WTC11 (cell line): Measurements from ENCODE around the gene UBE4A.

Experiments
- ATF3 ChIP-seq: sonication (generic); formaldehyde crosslinking; conservative IDR thresholded peaks from 2 replicates; pipeline ENCODE4 v1.8.1; 2022; ENCODE audit warnings: mild to moderate bottlenecking, missing genetic modification reagents
- CTCF ChIP-seq: fragments of 200-600 bp; IDR thresholded peaks from 2 replicates; pipeline ENCODE4 v1.8.0; 2022; ENCODE audit warnings: antibody characterized with exemption
- ELF4 ChIP-seq: sonication (generic); formaldehyde crosslinking; IDR thresholded peaks from 2 replicates; pipeline ENCODE4 v1.8.1; 2022; ENCODE audit warnings: low read depth, mild to moderate bottlenecking, moderate library complexity, missing genetic modification reagents
- FOXP1 ChIP-seq: sonication (generic); formaldehyde crosslinking; IDR thresholded peaks from 2 replicates; pipeline ENCODE4 v1.8.0; 2022; ENCODE audit warnings: missing genetic modification reagents, mild to moderate bottlenecking, moderate library complexity, borderline replicate concordance
- FOXP4 ChIP-seq: sonication (generic); formaldehyde crosslinking; IDR thresholded peaks from 2 replicates; pipeline ENCODE4 v1.8.0; 2022; ENCODE audit warnings: mild to moderate bottlenecking, missing genetic modification reagents
- GTF2I ChIP-seq: fragments of 250-450 bp; sonication (Bioruptor Pico); conservative IDR thresholded peaks from 2 replicates; pipeline ENCODE4 v1.4.0; 2021; ENCODE audit warnings: mild to moderate bottlenecking
- IRF2 ChIP-seq: sonication (generic); formaldehyde crosslinking; IDR thresholded peaks from 2 replicates; pipeline ENCODE4 v1.8.0; 2022; ENCODE audit warnings: low read depth, missing genetic modification reagents, borderline replicate concordance
- KAT7 ChIP-seq: sonication (generic); formaldehyde crosslinking; IDR thresholded peaks from 2 replicates; pipeline ENCODE4 v1.8.1; 2023; ENCODE audit warnings: missing genetic modification reagents, mild to moderate bottlenecking, borderline replicate concordance
- PREB ChIP-seq: sonication (generic); formaldehyde crosslinking; IDR thresholded peaks from 2 replicates; pipeline ENCODE4 v1.8.1; 2022; ENCODE audit warnings: mild to moderate bottlenecking, missing genetic modification reagents, moderate library complexity, borderline replicate concordance
- STAT6 ChIP-seq: sonication (generic); formaldehyde crosslinking; conservative IDR thresholded peaks from 2 replicates; pipeline ENCODE4 v1.8.1; 2023; ENCODE audit warnings: mild to moderate bottlenecking, low read depth, missing genetic modification reagents, moderate library complexity
- USF2 ChIP-seq: sonication (generic); formaldehyde crosslinking; IDR thresholded peaks from 2 replicates; pipeline ENCODE4 v1.8.1; 2023; ENCODE audit warnings: mild to moderate bottlenecking, missing genetic modification reagents, moderate library complexity
- ZNF263 ChIP-seq: sonication (generic); formaldehyde crosslinking; IDR thresholded peaks from 2 replicates; pipeline ENCODE4 v1.8.1; 2022; ENCODE audit warnings: low read depth, mild to moderate bottlenecking, moderate library complexity, missing genetic modification reagents

GRCh38 chr11:118410055-118410745 is 50.8 kb downstream of the UBE4A start:
- no peak for TF ChIP-seq CTCF
- TF ChIP-seq ELF4, result no peak
- TF ChIP-seq ZNF263 (CRISPR knock-in tag), result no peak
- no peak for TF ChIP-seq IRF2 (CRISPR knock-in tag)
- no peak for TF ChIP-seq KAT7 (CRISPR knock-in tag)
- TF ChIP-seq USF2 (CRISPR knock-in tag), result no peak
- TF ChIP-seq STAT6 (CRISPR knock-in tag), result no peak
- no peak for TF ChIP-seq ATF3 (CRISPR knock-in tag)
- TF ChIP-seq PREB (CRISPR knock-in tag), result no peak
- no peak for TF ChIP-seq FOXP4
- no peak for TF ChIP-seq GTF2I
- TF ChIP-seq FOXP1 (CRISPR knock-in tag), result no peak
